ENCODE data around the gene KCNG3. TPM values are rescaled to one million over a fixed set of nuclear protein-coding genes. Genes with fewer than 3 reads are reported as not detected.
"Not testable (repeated sequence)": the region's sequence is repeated elsewhere in the genome, so short reads cannot be mapped to it uniquely, and the experiment has no call there.

Gene KCNG3
- total and polyA plus RNA-seq, 2 donors, result 0.62 to 2.3 TPM

GRCh38 chr2:42401773-42402172, 92.0 kb downstream of the KCNG3 start:
- no peaks in the 10 kb centered on the region for H3K36me3 ChIP-seq (ENCODE audit: control insufficient read depth in 2 of 2, insufficient read depth in 2 of 2, low read length in 1 of 2)
- no peaks in the 10 kb centered on the region for H3K27me3 ChIP-seq (ENCODE audit: control insufficient read depth in 2 of 2, insufficient read depth in 1 of 2, low read length in 1 of 2)
- no peak overlapping the region for H3K4me3 ChIP-seq (ENCODE audit: low read length in 2 of 2)
- H3K4me1 ChIP-seq (ENCODE audit: control insufficient read depth in 2 of 2, insufficient read depth in 2 of 2, low read length in 2 of 2), result no peaks in the 10 kb centered on the region
- WGBS, result 98% methylated on average over 6 of the region's 6 CpGs
- H3K27ac ChIP-seq (ENCODE audit: low read depth in 1 of 2, low read length in 1 of 2), result no peak overlapping the region
- H3K9me3 ChIP-seq (ENCODE audit: control insufficient read depth in 2 of 2, insufficient read depth in 1 of 2, low read length in 1 of 2), result no peaks in the 10 kb centered on the region
- no peak for DNase-seq (ENCODE audit: low read depth in 6 of 9, low spot score in 9 of 9)

- H3K27me3 ChIP-seq (ENCODE audit: control insufficient read depth in 2 of 2, insufficient read depth in 1 of 2, low read length in 1 of 2), result not testable (repeated sequence)
- WGBS, result 96% methylated on average over 11 of the region's 11 CpGs
Measured at GRCh38 chr2:42398052-42398451, 95.7 kb downstream of the KCNG3 start.

GRCh38 chr2:42393320-42393719, 100.5 kb downstream of the KCNG3 start:
- H3K4me3 ChIP-seq (ENCODE audit: low read length in 2 of 2); H3K9me3 ChIP-seq (ENCODE audit: control insufficient read depth in 2 of 2, insufficient read depth in 1 of 2, low read length in 1 of 2); H3K36me3 ChIP-seq (ENCODE audit: control insufficient read depth in 2 of 2, insufficient read depth in 2 of 2, low read length in 1 of 2); H3K27me3 ChIP-seq (ENCODE audit: control insufficient read depth in 2 of 2, insufficient read depth in 1 of 2, low read length in 1 of 2); H3K27ac ChIP-seq (ENCODE audit: low read depth in 1 of 2, low read length in 1 of 2); H3K4me1 ChIP-seq (ENCODE audit: control insufficient read depth in 2 of 2, insufficient read depth in 2 of 2, low read length in 2 of 2); DNase-seq (ENCODE audit: low read depth in 6 of 9, low spot score in 9 of 9): not testable (repeated sequence)
- 100% methylated on average over 3 of the region's 3 CpGs for WGBS

More at GRCh38 chr2:42398052-42398451, 95.7 kb downstream of the KCNG3 start:
- not testable (repeated sequence) for H3K4me3 ChIP-seq (ENCODE audit: low read length in 2 of 2); H3K36me3 ChIP-seq (ENCODE audit: control insufficient read depth in 2 of 2, insufficient read depth in 2 of 2, low read length in 1 of 2); H3K27ac ChIP-seq (ENCODE audit: low read depth in 1 of 2, low read length in 1 of 2); H3K9me3 ChIP-seq (ENCODE audit: control insufficient read depth in 2 of 2, insufficient read depth in 1 of 2, low read length in 1 of 2); H3K4me1 ChIP-seq (ENCODE audit: control insufficient read depth in 2 of 2, insufficient read depth in 2 of 2, low read length in 2 of 2); DNase-seq (ENCODE audit: low read depth in 6 of 9, low spot score in 9 of 9)

GRCh38 chr2:42392191-42392590, 101.6 kb downstream of the KCNG3 start:
- Histone ChIP-seq H3K27me3 (ENCODE audit: control insufficient read depth in 2 of 2, insufficient read depth in 1 of 2, low read length in 1 of 2) (no peaks in the 10 kb centered on the region), H3K9me3 (ENCODE audit: control insufficient read depth in 2 of 2, insufficient read depth in 1 of 2, low read length in 1 of 2) (no peaks in the 10 kb centered on the region), H3K4me1 (ENCODE audit: control insufficient read depth in 2 of 2, insufficient read depth in 2 of 2, low read length in 2 of 2) (no peaks in the 10 kb centered on the region), H3K27ac (ENCODE audit: low read depth in 1 of 2, low read length in 1 of 2) (no peak overlapping the region), H3K4me3 (ENCODE audit: low read length in 2 of 2) (no peak overlapping the region), H3K36me3 (ENCODE audit: control insufficient read depth in 2 of 2, insufficient read depth in 2 of 2, low read length in 1 of 2) (no peaks in the 10 kb centered on the region)
- 100% methylated on average over 1 of the region's 1 CpG for WGBS
- no peak for DNase-seq (ENCODE audit: low read depth in 6 of 9, low spot score in 9 of 9)

Other genes starting within 250 kb of the KCNG3 start
- 128 TPM for gene COX7A2L, start 132.8 kb downstream of the KCNG3 start, total RNA-seq
- 190 TPM for gene COX7A2L, start 132.8 kb downstream of the KCNG3 start, polyA plus RNA-seq
- 77.4 TPM for gene MTA3, start 74.7 kb upstream of the KCNG3 start, total RNA-seq
- gene MTA3, start 74.7 kb upstream of the KCNG3 start, polyA plus RNA-seq, result 64.9 TPM